CD4-positive, alpha-beta T cell treated with Interleukin-21 for 1 hour (primary cell): Measurements from ENCODE around the gene MX1.

Experiments used
- DNase-seq: peaks from one replicate; pipeline ENCODE4 v3.0.0-alpha.2; 2020

MX1 gene

DNA sequence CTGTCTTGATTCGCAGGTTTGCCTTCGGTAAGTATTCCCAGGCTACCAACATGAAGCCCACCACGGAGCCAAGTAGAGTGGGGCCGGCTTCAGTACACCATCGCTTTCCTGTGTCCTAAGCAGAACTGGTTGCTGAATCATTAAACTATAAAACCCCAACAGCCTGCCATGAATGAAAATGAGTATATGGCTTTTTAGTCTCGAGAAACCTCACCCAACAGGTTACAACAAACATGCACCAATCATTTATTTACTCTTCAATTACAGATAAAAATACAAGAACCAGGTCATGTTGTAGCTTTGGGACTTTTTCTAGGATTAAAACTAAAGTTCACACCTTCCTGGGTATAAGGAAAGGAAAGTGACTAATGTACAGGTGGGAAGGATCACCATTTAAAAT is 74.3 kb downstream of the MX1 start:
- no peak for DNase-seq

DNA sequence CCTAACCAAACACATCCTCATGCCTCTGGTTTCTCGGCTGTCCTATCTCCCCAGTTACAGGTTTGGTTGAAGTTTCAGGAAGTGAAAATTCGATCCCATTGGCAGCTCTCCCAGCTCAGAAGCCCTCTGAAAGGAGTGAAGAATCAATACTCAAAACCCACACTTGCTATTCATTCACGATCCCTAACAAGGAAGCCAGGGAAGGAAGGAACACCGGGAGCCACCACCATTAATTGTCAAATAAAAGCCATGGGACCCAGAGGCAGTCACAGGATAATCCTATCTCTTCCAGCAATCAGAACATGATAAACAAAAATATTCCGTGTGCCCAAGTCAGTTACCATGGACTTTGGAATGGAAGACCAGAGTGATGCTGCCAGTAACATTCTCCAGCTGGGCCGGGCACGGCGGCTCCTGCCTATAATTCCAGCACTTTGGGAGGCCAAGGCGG is 74.9 kb downstream of the MX1 start:
- no peak for DNase-seq

DNA sequence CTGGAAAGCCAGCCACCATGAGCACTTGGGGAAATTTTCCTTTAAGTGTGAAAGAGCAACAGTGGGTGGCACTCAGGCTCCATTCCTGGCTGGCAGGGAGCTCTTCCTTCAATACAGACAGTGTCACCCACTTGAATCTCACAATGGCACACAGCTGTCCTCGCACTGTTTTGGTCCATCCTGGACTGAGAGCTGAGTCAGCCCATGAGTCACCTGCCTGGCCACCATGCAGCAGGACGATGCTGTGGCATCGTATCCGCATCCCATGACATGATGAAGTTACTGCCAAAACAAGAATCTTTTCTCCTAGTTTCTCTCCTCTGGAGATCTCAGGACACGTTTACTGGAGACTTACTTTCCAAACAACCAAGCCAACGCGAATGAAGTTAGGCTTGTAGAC is 75.9 kb downstream of the MX1 start:
- DNase-seq: no peak

DNA sequence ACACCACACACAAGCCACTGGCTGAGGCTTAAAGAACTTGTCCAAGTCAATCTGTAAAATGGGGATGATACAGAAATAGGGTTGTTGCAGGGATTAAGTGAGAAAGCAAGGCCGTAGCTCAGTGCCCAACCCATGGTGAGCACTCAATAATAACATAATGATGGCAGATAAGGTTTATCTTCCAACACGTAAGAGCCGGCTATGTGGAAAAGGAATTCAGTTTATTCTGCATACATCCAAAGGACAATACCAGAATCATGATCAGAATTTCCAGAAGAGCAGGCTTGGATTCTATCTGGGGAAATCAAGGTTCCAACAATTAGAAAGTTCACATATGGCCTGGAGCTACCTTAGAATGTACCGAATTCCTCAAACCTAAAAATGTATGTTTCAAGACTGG is 77.3 kb downstream of the MX1 start:
- DNase-seq: no peak

DNA sequence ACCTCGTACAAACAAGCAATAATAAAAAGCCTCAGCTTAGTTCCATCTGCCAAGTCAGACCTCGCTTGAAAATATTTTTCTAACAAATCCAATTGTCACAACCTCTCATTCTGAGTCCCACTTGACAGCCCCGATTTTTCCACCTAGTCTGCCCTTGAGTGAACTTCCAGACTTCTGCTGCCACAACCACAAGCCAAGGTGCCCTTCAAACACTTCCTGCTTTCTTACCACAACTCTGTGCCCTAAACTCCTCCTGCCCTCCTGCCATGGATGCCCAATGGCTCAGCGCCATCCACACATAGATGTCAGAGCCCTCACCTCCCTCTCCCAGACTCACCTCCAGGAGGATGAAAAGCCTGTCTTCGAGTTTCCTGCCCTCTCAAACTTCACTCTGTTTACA is 78.0 kb downstream of the MX1 start:
- no peak for DNase-seq

DNA sequence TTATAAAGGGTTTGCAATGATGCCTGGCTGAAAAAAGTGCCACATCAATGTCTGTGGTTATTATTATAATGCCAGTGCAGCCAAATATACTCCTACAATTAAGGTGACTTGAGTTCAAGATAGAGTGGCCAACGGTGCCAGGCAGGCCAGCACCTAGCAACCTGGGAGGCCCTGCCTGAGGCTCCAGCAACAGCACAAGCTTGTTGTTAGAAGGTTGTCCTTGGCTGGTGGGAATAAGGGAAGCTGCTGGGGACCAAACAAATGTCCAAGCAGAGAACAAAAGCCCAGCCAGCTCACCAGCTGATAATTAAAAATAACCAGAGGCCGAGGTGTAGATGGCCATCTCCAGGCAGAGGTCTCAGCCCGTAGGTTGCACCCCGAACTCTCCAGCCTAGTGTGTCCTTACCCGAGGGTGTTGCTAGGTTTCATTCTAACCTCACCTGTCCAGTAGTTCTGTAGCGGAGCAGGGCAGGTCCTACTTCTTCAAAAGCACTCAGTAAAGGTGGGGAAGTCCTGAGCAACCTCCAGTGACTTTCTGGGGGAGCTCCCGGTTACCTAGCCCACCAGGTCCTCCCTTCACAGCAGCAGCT is 80.1 kb downstream of the MX1 start:
- no peak for DNase-seq

DNA sequence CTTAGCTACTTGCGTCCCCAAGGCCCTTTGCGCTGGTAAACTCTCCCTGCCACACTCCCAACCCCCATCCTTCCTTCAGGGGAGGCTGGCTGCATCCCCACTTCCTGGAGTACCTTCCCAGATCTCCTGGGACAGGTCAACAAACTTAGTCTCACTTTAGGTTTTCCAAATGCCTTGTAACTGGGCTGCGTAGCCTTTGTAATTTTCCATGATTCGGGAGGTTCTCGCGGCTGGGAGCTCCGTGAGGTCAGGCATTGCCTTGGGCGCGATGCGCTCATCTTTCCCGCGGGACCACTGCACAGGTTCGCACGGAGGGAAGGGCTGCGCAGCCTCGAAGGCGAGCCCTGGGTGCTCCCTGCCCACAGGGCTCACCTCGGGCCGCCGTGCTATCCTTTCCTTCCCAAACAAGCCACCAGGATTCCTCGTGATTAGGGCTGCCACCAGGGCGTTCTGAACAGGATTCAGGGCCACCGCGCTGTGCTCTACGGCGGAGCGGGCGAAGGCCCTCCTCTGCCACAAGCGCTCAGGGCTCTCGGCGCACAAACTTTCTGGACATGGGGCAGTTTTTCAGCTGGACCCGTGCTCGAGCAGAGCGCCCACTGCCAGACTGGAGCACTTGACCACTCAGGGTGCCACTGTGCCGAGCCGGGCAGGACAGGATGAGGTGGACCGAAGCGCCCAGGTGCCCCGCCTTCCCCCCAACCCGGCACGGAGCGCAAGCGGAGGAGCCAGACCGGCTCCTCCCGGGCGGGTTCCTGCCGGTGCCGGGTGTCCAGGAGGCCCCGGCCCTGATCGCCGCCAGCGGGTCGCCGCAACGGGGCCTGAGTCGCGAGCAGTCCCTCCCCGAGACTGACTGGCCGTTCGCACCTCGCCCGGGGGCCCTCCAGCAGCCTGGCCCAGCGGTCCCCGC is 80.8 kb downstream of the MX1 start:
- DNase-seq: no peak

DNA sequence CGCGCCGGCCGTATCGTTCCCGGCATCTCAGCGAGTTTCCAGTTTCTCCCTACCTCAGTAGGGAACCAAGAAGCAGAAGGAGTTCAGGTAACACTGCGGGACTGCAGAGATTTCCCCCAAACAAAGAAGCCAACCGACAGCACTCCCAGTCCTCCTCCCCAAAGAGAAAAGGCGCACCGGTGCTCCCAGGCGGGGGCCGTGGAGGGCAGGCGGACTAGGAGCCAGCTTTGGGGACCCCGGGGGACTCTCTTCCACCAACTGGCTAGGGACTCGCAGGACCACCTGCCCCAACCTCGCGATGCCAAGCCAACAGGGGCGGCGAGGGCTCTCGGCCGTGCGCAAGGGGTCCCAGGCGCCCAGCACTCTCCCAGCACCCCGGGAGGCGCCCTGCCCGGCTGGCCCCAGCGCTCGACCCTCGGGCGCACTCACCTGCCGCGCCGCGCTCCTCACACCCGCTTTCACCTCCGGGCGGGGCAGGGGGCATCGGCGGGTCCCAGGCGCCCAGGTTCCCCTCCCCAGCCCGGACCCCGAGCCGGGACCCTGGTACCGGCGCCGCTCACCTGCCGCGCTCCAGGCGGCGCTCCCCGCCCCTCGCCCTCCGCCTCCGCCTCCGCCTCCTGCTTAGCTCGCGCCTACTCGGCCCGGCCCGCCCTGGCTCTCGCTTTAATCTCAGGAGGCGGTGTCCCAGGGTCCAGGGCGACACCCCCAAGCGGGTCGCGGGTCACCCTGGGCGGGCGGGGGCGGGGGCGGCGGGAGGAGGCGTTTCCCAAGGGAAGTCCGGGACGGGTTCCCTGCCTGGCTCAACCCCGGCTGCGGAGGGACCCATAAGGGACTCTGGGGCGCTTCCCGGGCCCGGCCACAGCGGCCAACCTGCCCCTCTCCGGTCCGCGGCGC is 81.7 kb downstream of the MX1 start, which contains the start of gene TMPRSS2:
Gene TMPRSS2, minus strand, starts transcription at position 638 of the 894 bp plus-strand sequence. CDS start 10,025 bp downstream, outside the sequence.
- DNase-seq: no peak

DNA sequence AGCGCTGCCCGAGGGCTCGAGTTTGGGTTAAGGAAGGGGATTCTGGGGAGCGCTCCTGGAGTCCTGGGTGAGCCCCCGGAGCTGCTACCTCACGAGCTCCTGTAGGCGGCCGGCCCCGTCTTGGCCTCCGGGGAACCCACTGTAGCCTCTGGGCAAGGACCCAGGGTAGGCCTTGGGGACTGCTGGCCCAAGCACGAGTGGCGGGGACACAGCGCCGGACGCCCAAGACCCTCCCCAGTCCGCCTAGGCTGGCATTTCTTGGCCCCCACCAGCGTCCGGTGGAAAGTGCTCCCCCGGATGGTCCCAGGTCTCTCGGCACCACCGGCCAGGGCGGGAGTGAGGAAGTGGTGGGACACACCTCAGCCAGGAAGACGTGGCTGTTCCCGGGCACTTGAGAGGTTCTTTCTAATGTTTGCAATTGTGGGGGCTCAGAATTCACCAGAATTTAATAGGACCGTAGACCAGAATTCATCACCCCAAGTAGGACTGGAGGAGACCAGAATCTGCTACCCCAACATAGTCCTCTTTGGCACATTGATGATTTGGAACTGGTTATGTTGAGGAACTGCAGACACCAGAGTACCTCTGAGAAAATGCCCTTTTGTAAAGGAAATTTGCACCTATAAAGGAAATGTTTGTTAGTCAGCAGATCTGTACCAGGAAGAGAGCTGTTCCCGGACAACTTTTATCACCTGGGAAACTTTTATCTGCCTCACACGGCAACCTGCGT is 82.5 kb downstream of the MX1 start:
- no peak for DNase-seq
